Stimulated activated CD8-positive, alpha-beta memory T cell treated with anti-CD3 and anti-CD28 coated beads, Interleukin-15, amount 100 ng/mL, for 1 hour (primary cell): ENCODE data around the gene BICC1.

Experiments used
- DNase-seq: peaks from one replicate; pipeline ENCODE4 v3.0.0-alpha.2; 2020; ENCODE audit warnings: low read depth

Gene BICC1

GRCh38 chr10:58781873-58782488 is 269.3 kb downstream of the BICC1 start:
- DNase-seq, result no peak

GRCh38 chr10:58782876-58783851 is 270.5 kb downstream of the BICC1 start:
- DNase-seq, result no peak

- no peak for DNase-seq
Measured at GRCh38 chr10:58784361-58784760, 271.7 kb downstream of the BICC1 start.

GRCh38 chr10:58785354-58785753 is 272.7 kb downstream of the BICC1 start:
- no peak for DNase-seq

- no peak for DNase-seq
Measured at GRCh38 chr10:58791137-58791536, 278.5 kb downstream of the BICC1 start.

GRCh38 chr10:58795560-58795959 is 282.9 kb downstream of the BICC1 start:
- no peak for DNase-seq

GRCh38 chr10:58796242-58796641 is 283.6 kb downstream of the BICC1 start:
- no peak for DNase-seq

- DNase-seq, result no peak
Measured at GRCh38 chr10:58796824-58797223, 284.2 kb downstream of the BICC1 start.

- DNase-seq, result no peak
Measured at GRCh38 chr10:58797356-58797755, 284.7 kb downstream of the BICC1 start.

- no peak for DNase-seq
Measured at GRCh38 chr10:58802047-58802446, 289.4 kb downstream of the BICC1 start.

GRCh38 chr10:58806323-58806722 is 293.7 kb downstream of the BICC1 start:
- no peak for DNase-seq

- no peak for DNase-seq
Measured at GRCh38 chr10:58806970-58807628, 294.4 kb downstream of the BICC1 start.

GRCh38 chr10:58807629-58808022 is 295.0 kb downstream of the BICC1 start:
- DNase-seq, result no peak

- DNase-seq, result no peak
Measured at GRCh38 chr10:58810751-58811150, 298.1 kb downstream of the BICC1 start.

GRCh38 chr10:58813573-58813972 is 300.9 kb downstream of the BICC1 start:
- no peak for DNase-seq

- no peak for DNase-seq
Measured at GRCh38 chr10:58817201-58817846, 304.7 kb downstream of the BICC1 start.

- no peak for DNase-seq
Measured at GRCh38 chr10:58818900-58819299, 306.2 kb downstream of the BICC1 start.

- DNase-seq, result no peak
Measured at GRCh38 chr10:58820386-58820785, 307.7 kb downstream of the BICC1 start.

GRCh38 chr10:58820861-58821751 is 308.4 kb downstream of the BICC1 start:
- DNase-seq, result no peak

- no peak for DNase-seq
Measured at GRCh38 chr10:58821752-58822056, 309.0 kb downstream of the BICC1 start.

GRCh38 chr10:58823983-58824382 is 311.3 kb downstream of the BICC1 start:
- DNase-seq, result no peak
